HG03039 (cell line): Measurements from ENCODE around the gene COL10A1.
"Not testable (repeated sequence)": the region's sequence is repeated elsewhere in the genome, so short reads cannot be mapped to it uniquely, and the experiment has no call there.

ENCODE experiments used
- ATAC-seq: cut with Tn5 transposase; IDR thresholded peaks from one replicate; pipeline ENCODE4 v1.9.1; 2021; ENCODE audit warnings: mild to moderate bottlenecking, moderate library complexity; ENCODE audit not compliant: unreplicated experiment

The COL10A1 gene

GRCh38 chr6:116127771-116128493 lies 2.0 kb upstream of the COL10A1 start:
- no peak for ATAC-seq

- no peak for ATAC-seq
Measured at GRCh38 chr6:116120430-116120829, 5.5 kb downstream of the COL10A1 start.

- ATAC-seq = no peak
Measured at GRCh38 chr6:116118608-116119007, 7.3 kb downstream of the COL10A1 start.

- no peak for ATAC-seq
Measured at GRCh38 chr6:116115781-116116180, 10.2 kb downstream of the COL10A1 start.

GRCh38 chr6:116113386-116113785 lies 12.5 kb downstream of the COL10A1 start:
- no peak for ATAC-seq

GRCh38 chr6:116111552-116112528 lies 14.1 kb downstream of the COL10A1 start:
- ATAC-seq = peak; percentile 53

- ATAC-seq = no peak
Measured at GRCh38 chr6:116108836-116109235, 17.1 kb downstream of the COL10A1 start.

GRCh38 chr6:116106146-116106545 lies 19.8 kb downstream of the COL10A1 start:
- ATAC-seq = no peak

- no peak for ATAC-seq
Measured at GRCh38 chr6:116105247-116105646, 20.7 kb downstream of the COL10A1 start.

- no peak for ATAC-seq
Measured at GRCh38 chr6:116104636-116105035, 21.3 kb downstream of the COL10A1 start.

- ATAC-seq = no peak
Measured at GRCh38 chr6:116102873-116103272, 23.1 kb downstream of the COL10A1 start.

GRCh38 chr6:116101790-116102189 lies 24.1 kb downstream of the COL10A1 start:
- no peak for ATAC-seq

GRCh38 chr6:116101302-116101718 lies 24.6 kb downstream of the COL10A1 start:
- no peak for ATAC-seq

GRCh38 chr6:116100419-116101301 lies 25.3 kb downstream of the COL10A1 start, which contains the start of gene NT5DC1:
Gene NT5DC1, plus strand, starts transcription at chr6:116100853. Its CDS starts 78 bp downstream, at chr6:116100931.
- peak; percentile 86 for ATAC-seq

- ATAC-seq = no peak
Measured at GRCh38 chr6:116099036-116099435, 26.9 kb downstream of the COL10A1 start.

- ATAC-seq = no peak
Measured at GRCh38 chr6:116096979-116097816, 28.7 kb downstream of the COL10A1 start.

- not testable (repeated sequence) for ATAC-seq
Measured at GRCh38 chr6:116096048-116096759, 29.7 kb downstream of the COL10A1 start.

- no peak for ATAC-seq
Measured at GRCh38 chr6:116094041-116094440, 31.9 kb downstream of the COL10A1 start.

GRCh38 chr6:116090251-116090650 lies 35.7 kb downstream of the COL10A1 start:
- ATAC-seq = peak; percentile 60
